Nephron progenitor cell (in vitro differentiated cells): Measurements from ENCODE around the gene NAMPT.

ENCODE experiments used
- DNase-seq: peaks from one replicate; pipeline ENCODE4 v3.0.0; 2021
- H3K27ac Mint-ChIP-seq: 2 replicates; pipeline ENCODE4 v1.8.0; 2021; ENCODE audit warnings: mild to moderate bottlenecking, moderate library complexity, mixed read lengths
- H3K27me3 Mint-ChIP-seq: 2 replicates; pipeline ENCODE4 v1.8.0; 2021; ENCODE audit warnings: mild to moderate bottlenecking, low read depth, mixed read lengths; ENCODE audit not compliant: poor library complexity
- H3K36me3 Mint-ChIP-seq: 2 replicates; pipeline ENCODE4 v1.8.0; 2021; ENCODE audit warnings: low read depth, mixed read lengths
- H3K4me1 Mint-ChIP-seq: 2 replicates; pipeline ENCODE4 v1.8.0; 2021; ENCODE audit warnings: mixed read lengths
- H3K4me3 Mint-ChIP-seq: 2 replicates; pipeline ENCODE4 v1.8.0; 2021; ENCODE audit warnings: mild to moderate bottlenecking, moderate library complexity, mixed read lengths
- H3K9me3 Mint-ChIP-seq: 2 replicates; pipeline ENCODE4 v1.8.0; 2021; ENCODE audit warnings: mild to moderate bottlenecking, moderate library complexity, mixed read lengths
- CTCF ChIP-seq: fragments of 200-600 bp; sonication (generic); IDR thresholded peaks from 2 replicates; pipeline ENCODE4 v1.5.0; 2021; ENCODE audit warnings: antibody characterized with exemption

NAMPT gene

GRCh38 chr7:106205621-106206222 lies 79.1 kb downstream of the NAMPT start:
- peaks cover 26% of the 10 kb centered on the region for H3K9me3 Mint-ChIP-seq

GRCh38 chr7:106203473-106203872 lies 81.3 kb downstream of the NAMPT start:
- Mint-ChIP-seq H3K36me3 (no peaks in the 10 kb centered on the region), H3K27ac (no peak overlapping the region), H3K27me3 (peaks cover 3% of the 10 kb centered on the region), H3K4me1 (no peaks in the 10 kb centered on the region), H3K9me3 (peaks cover 13% of the 10 kb centered on the region), H3K4me3 (no peak overlapping the region)
- no peak for DNase-seq
- TF ChIP-seq CTCF: no peak

More at GRCh38 chr7:106205621-106206222, 79.1 kb downstream of the NAMPT start:
- TF ChIP-seq CTCF: no peak
- no peak for DNase-seq
- Mint-ChIP-seq H3K27ac (no peak overlapping the region), H3K4me3 (no peak overlapping the region), H3K4me1 (no peaks in the 10 kb centered on the region), H3K36me3 (no peaks in the 10 kb centered on the region), H3K27me3 (peaks cover 3% of the 10 kb centered on the region)

GRCh38 chr7:106201164-106201563 lies 83.6 kb downstream of the NAMPT start:
- Mint-ChIP-seq H3K9me3 (no peaks in the 10 kb centered on the region), H3K4me3 (no peak overlapping the region), H3K27me3 (peaks cover 3% of the 10 kb centered on the region), H3K27ac (no peak overlapping the region), H3K4me1 (no peaks in the 10 kb centered on the region), H3K36me3 (no peaks in the 10 kb centered on the region)
- TF ChIP-seq CTCF: no peak
- no peak for DNase-seq

- H3K36me3 Mint-ChIP-seq: no peaks in the 10 kb centered on the region
- no peak overlapping the region for H3K4me3 Mint-ChIP-seq
- H3K27ac Mint-ChIP-seq: no peak overlapping the region
- H3K9me3 Mint-ChIP-seq: no peaks in the 10 kb centered on the region
- no peaks in the 10 kb centered on the region for H3K4me1 Mint-ChIP-seq
- no peaks in the 10 kb centered on the region for H3K27me3 Mint-ChIP-seq
- DNase-seq: no peak
- no peak for TF ChIP-seq CTCF
Observed at GRCh38 chr7:106199813-106200364, 84.9 kb downstream of the NAMPT start.

GRCh38 chr7:106199024-106199423 lies 85.8 kb downstream of the NAMPT start:
- H3K4me1 Mint-ChIP-seq: no peaks in the 10 kb centered on the region
- no peaks in the 10 kb centered on the region for H3K27me3 Mint-ChIP-seq
- H3K9me3 Mint-ChIP-seq: no peaks in the 10 kb centered on the region
- no peak overlapping the region for H3K27ac Mint-ChIP-seq
- DNase-seq: no peak
- H3K36me3 Mint-ChIP-seq: no peaks in the 10 kb centered on the region
- H3K4me3 Mint-ChIP-seq: no peak overlapping the region
- TF ChIP-seq CTCF: no peak
